Chondrocyte (in vitro differentiated cells): Measurements from ENCODE around the gene SFMBT2. TPM values are rescaled to one million over a fixed set of nuclear protein-coding genes. Genes with fewer than 3 reads are reported as not detected.

Source experiments
- DNase-seq: peaks from one replicate; pipeline ENCODE4 v3.0.0; 2021; ENCODE audit warnings: mixed read lengths, low spot score
- H3K27ac Mint-ChIP-seq: one replicate; pipeline ENCODE4 v1.8.0; 2021; ENCODE audit warnings: mild to moderate bottlenecking, moderate library complexity, mixed read lengths; ENCODE audit not compliant: unreplicated experiment
- H3K27me3 Mint-ChIP-seq: 2 replicates; pipeline ENCODE4 v1.8.0; 2021; ENCODE audit warnings: low read depth, mixed read lengths
- H3K36me3 Mint-ChIP-seq: 2 replicates; pipeline ENCODE4 v1.8.0; 2021; ENCODE audit warnings: low read depth, mixed read lengths
- H3K4me1 Mint-ChIP-seq: 2 replicates; pipeline ENCODE4 v1.8.0; 2021; ENCODE audit warnings: low read depth, mild to moderate bottlenecking, mixed read lengths
- H3K4me3 Mint-ChIP-seq: one replicate; pipeline ENCODE4 v1.8.0; 2021; ENCODE audit warnings: mild to moderate bottlenecking, moderate library complexity, mixed read lengths; ENCODE audit not compliant: unreplicated experiment
- H3K9me3 Mint-ChIP-seq: 2 replicates; pipeline ENCODE4 v1.8.0; 2021; ENCODE audit warnings: low read depth, mixed read lengths
- CTCF ChIP-seq: fragments of 200-600 bp; sonication (generic); IDR thresholded peaks from 2 replicates; pipeline ENCODE4 v1.5.0; 2021; ENCODE audit warnings: antibody characterized with exemption, mild to moderate bottlenecking, moderate library complexity
- total RNA-seq: library from RNA; stranded (reverse); gene quantifications from 3 replicates; pipeline ENCODE4 v1.2.1, GENCODE V29; 2021

SFMBT2 gene
- total RNA-seq, 1 donor from 2014 or later, result 1.9 TPM

GRCh38 chr10:7385114-7385513 is 25.7 kb downstream of the SFMBT2 start:
- Mint-ChIP-seq H3K36me3 (peaks cover 7% of the 10 kb centered on the region), H3K9me3 (no peaks in the 10 kb centered on the region), H3K27me3 (no peaks in the 10 kb centered on the region), H3K4me1 (peaks cover 5% of the 10 kb centered on the region), H3K27ac (no peak overlapping the region), H3K4me3 (no peak overlapping the region)
- DNase-seq, result no peak
- TF ChIP-seq CTCF, result no peak

GRCh38 chr10:7383442-7383841 is 27.4 kb downstream of the SFMBT2 start:
- Mint-ChIP-seq H3K36me3 (peaks cover 7% of the 10 kb centered on the region), H3K27ac (no peak overlapping the region), H3K4me1 (peaks cover 5% of the 10 kb centered on the region), H3K27me3 (no peaks in the 10 kb centered on the region), H3K9me3 (no peaks in the 10 kb centered on the region), H3K4me3 (no peak overlapping the region)
- no peak for TF ChIP-seq CTCF
- DNase-seq, result no peak

GRCh38 chr10:7380704-7381241 is 30.1 kb downstream of the SFMBT2 start:
- H3K9me3 Mint-ChIP-seq, result no peaks in the 10 kb centered on the region
- no peak overlapping the region for H3K27ac Mint-ChIP-seq

GRCh38 chr10:7378602-7379403 is 32.0 kb downstream of the SFMBT2 start:
- H3K27me3 Mint-ChIP-seq, result no peaks in the 10 kb centered on the region
- no peak for TF ChIP-seq CTCF
- no peak for DNase-seq

More at GRCh38 chr10:7380704-7381241, 30.1 kb downstream of the SFMBT2 start:
- no peak for DNase-seq
- Mint-ChIP-seq H3K27me3 (no peaks in the 10 kb centered on the region), H3K4me1 (peaks cover 7% of the 10 kb centered on the region), H3K4me3 (no peak overlapping the region), H3K36me3 (peaks cover 7% of the 10 kb centered on the region)
- no peak for TF ChIP-seq CTCF

GRCh38 chr10:7377614-7378248 is 33.1 kb downstream of the SFMBT2 start:
- Mint-ChIP-seq H3K27me3 (no peaks in the 10 kb centered on the region), H3K36me3 (peaks cover 11% of the 10 kb centered on the region), H3K4me1 (peaks cover 11% of the 10 kb centered on the region), H3K27ac (no peak overlapping the region), H3K9me3 (peaks cover 4% of the 10 kb centered on the region), H3K4me3 (no peak overlapping the region)
- no peak for DNase-seq
- no peak for TF ChIP-seq CTCF

More at GRCh38 chr10:7378602-7379403, 32.0 kb downstream of the SFMBT2 start:
- Mint-ChIP-seq H3K9me3 (no peaks in the 10 kb centered on the region), H3K4me1 (peaks cover 11% of the 10 kb centered on the region), H3K36me3 (peaks cover 7% of the 10 kb centered on the region), H3K27ac (no peak overlapping the region), H3K4me3 (no peak overlapping the region)
